Muscle of arm (tissue), 12 donors: ENCODE measurements around the gene ARL6IP6. TPM values are rescaled to one million over a fixed set of nuclear protein-coding genes. Genes with fewer than 3 reads are reported as not detected.

ENCODE experiments used
- DNase-seq: peaks from one replicate; pipeline ENCODE4 v3.0.0-alpha.2; 2013
- polyA plus RNA-seq, 12 donors: library from polyadenylated mRNA; unstranded; fragments of 120-200 nt; gene quantifications; one replicate each; pipeline ENCODE4 v1.2.1, GENCODE V29; 2013; ENCODE audit not compliant: insufficient read length in 12 of 12

ARL6IP6 gene
- polyA plus RNA-seq, 12 donors = 36.7 to 52.8 (median 48.9) TPM; not detected in 1

DNA sequence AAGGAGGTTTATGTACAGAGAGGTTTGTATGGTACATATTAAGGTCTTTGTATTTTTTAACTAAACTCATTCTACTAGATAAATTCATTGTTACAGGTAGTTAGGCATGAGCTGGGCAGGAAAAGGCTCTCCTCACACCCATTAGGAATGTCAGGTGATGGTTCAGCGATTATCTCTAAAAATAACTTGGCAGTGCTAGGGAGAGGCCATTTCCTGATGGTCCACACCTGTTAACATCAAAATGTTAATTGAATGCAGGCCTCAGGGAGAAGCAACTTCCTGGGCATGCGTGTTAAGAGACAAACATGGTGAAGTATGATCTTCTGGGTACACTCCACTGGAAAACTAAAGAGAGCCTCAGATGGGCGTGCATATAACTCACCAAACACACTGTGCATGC lies 73.6 kb downstream of the ARL6IP6 start:
- no peak for DNase-seq

DNA sequence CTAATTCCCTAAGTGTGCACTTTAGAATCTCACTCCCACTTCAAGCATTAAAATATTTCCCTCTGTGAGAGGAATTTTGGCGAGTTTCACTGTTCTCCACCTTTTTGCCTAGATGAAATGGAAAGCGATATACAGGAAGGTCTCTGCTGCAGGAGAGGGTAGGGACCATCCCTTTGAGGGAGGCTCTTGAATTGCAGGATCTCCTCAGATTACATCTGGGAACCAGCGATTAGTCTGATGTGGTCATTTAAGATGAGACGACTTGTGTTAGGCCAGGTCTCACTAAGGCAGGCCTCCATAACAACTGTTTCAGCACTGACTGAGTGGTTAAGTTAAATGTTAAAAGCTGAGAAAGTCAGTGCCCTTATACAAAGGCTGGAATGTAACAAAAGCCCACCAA lies 74.6 kb downstream of the ARL6IP6 start:
- DNase-seq = no peak

DNA sequence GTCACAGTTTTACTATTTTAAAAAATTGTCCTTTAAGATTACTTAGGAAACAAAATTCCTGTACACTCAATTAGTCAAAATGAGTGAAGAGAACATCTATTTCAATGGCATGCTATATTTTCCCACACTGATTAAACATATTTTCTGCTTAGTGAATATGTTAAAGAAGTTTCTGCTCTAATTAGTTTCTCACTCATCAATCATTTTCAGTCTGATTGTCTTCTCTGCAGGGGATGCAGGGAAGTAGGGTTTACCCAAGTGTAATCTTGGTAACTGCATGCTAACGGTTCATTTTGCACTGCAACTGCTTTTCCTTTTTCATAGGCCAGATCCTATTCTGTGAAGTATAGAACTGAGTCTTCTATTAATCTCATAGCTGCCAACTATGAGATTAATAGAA lies 78.5 kb downstream of the ARL6IP6 start:
- no peak for DNase-seq

- DNase-seq = no peak
Observed at GRCh38 chr2:152804687-152805408, 86.4 kb downstream of the ARL6IP6 start.

GRCh38 chr2:152811916-152812315 lies 93.5 kb downstream of the ARL6IP6 start:
- DNase-seq = no peak

Other genes starting within 250 kb of the ARL6IP6 start
- 100 to 1,000 TPM in 2 of 12 donors, 10 to 100 TPM in 9, not detected in 1; 66.3 to 140 (median 78.4) TPM for gene PRPF40A, start 1.2 kb upstream of the ARL6IP6 start, polyA plus RNA-seq